Adrenal gland (tissue), 5 donors: ENCODE data around the gene TOMM6.

Experiments used
- POLR2A ChIP-seq, 2 donors: fragments of 450-650 bp; IDR thresholded peaks; one replicate each; pipeline ENCODE4 v1.6.1; 2017; ENCODE audit warnings: antibody characterized with exemption in 2 of 2, mild to moderate bottlenecking in 2 of 2, moderate library complexity in 1 of 2
- TF ChIP-seq, protein P1 (sequence below), 6 experiments: fragments of 450-650 bp in 4 of 6; fragments of 200-600 bp in 2 of 6; sonication (generic) in 1 of 6; IDR thresholded peaks; 1 replicate in 5 of 6; 2 replicates in 1 of 6; pipeline versions ENCODE4 v1.5.1 to v1.8.0; 2016 to 2021; ENCODE audit warnings: antibody characterized with exemption in 6 of 6, mild to moderate bottlenecking in 2 of 6, moderate library complexity in 1 of 6
- donor health status: DM: no; HTN: no; CAD: no.

DNA sequence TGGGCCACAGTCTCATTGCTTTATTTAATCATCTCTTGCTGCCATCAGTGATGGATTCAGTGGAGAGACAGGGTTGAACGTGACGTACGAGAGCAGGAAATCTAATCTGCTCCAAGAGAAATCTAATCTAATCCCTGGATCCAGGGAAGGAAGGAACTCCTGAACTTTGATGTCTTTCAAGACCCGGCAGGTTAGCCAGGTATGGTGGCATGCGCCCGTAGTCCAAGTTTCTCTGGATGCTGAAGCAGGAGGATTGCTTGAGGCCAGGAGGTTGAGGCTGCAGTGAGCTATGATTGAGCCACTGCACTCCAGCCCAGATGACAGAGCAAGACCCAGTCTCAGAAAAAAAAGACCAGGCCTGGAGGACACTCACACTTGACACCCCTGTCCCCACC, 28.9 kb upstream of the TOMM6 start:
- TF ChIP-seq, protein P1, sequence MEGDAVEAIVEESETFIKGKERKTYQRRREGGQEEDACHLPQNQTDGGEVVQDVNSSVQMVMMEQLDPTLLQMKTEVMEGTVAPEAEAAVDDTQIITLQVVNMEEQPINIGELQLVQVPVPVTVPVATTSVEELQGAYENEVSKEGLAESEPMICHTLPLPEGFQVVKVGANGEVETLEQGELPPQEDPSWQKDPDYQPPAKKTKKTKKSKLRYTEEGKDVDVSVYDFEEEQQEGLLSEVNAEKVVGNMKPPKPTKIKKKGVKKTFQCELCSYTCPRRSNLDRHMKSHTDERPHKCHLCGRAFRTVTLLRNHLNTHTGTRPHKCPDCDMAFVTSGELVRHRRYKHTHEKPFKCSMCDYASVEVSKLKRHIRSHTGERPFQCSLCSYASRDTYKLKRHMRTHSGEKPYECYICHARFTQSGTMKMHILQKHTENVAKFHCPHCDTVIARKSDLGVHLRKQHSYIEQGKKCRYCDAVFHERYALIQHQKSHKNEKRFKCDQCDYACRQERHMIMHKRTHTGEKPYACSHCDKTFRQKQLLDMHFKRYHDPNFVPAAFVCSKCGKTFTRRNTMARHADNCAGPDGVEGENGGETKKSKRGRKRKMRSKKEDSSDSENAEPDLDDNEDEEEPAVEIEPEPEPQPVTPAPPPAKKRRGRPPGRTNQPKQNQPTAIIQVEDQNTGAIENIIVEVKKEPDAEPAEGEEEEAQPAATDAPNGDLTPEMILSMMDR (IDR thresholded peaks at IDR 0.05), result no peak
- TF ChIP-seq POLR2A (IDR thresholded peaks at IDR 0.05), result no peak
